Left ventricle myocardium superior (tissue), 1 donor: ENCODE measurements around the gene SIDT2. TPM values are rescaled to one million over a fixed set of nuclear protein-coding genes. Genes with fewer than 3 reads are reported as not detected.
A peak's percentile ranks its signal among the peaks of the same experiment; 100 is the strongest.

Experiments
- ATAC-seq: fragments of 200-7000 bp; cut with Tn5 transposase; one replicate; pipeline ENCODE4 v1.9.1; 2020; ENCODE audit warnings: mild to moderate bottlenecking, moderate library complexity
- DNase-seq: peaks from one replicate; pipeline ENCODE4 v3.0.0-alpha.2; 2020
- intact Hi-C: fragments of 100-400 bp; cut with micrococcal nuclease; formaldehyde crosslinking; loops from one replicate; pipeline ENCODE4 v1.11.0; 2022
- total RNA-seq: library from RNA; stranded (reverse); fragmentation: NEBNext Ultra II Directional; extraction: Animal tissue kit (Norgen Biotek cat#: 25700); gene quantifications from one replicate; pipeline ENCODE4 v1.2.1, GENCODE V29; 2021
- donor health status: DM: no; HTN: yes; CAD: no; lungs with severe emphysema.

Gene SIDT2
- total RNA-seq, 1 donor from 2014 or later: 20.4 TPM

GRCh38 chr11:117187007-117187406 is 8.5 kb downstream of the SIDT2 start:
- intact Hi-C loops: no loop called here
- no peak for ATAC-seq
- DNase-seq: no peak

- no peak for ATAC-seq
- no peak for DNase-seq
- intact Hi-C loops: no loop called here
Observed at GRCh38 chr11:117187428-117187798, 8.9 kb downstream of the SIDT2 start.

DNA sequence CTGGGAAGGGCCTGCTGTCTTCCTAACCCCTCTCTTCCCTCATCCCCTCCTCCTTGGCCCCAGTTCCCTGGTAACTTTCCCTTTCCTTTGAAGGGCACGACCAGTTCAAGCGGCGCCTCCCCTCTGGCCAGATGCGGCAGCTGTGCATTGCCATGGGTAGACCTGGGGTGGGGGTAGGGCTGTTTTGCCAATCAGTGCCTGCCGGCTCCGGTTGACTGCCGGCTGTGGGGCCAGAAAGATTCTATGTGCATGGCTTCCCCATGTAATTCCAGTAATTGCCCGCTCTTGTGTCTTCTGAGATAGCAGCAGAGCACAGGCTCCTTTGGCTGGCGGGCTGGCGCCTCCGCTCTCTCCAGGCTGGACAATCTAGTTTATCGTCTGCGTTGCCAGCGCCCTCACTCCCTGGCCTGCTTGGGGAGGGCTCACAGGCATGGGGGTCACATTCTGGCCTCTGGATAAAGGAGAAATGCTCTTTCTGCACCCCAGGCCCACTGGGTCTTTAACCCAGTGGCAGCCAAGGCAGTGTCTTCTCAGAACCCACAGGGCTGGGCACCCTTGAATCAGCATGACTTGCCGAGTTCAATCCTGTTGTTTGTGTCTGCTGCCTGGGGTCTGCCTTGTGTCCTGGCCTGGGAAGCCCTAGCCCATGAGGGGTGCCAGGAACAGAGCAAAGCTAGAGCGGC is 9.4 kb downstream of the SIDT2 start:
- DNase-seq (no peak), ATAC-seq (no peak)

DNA sequence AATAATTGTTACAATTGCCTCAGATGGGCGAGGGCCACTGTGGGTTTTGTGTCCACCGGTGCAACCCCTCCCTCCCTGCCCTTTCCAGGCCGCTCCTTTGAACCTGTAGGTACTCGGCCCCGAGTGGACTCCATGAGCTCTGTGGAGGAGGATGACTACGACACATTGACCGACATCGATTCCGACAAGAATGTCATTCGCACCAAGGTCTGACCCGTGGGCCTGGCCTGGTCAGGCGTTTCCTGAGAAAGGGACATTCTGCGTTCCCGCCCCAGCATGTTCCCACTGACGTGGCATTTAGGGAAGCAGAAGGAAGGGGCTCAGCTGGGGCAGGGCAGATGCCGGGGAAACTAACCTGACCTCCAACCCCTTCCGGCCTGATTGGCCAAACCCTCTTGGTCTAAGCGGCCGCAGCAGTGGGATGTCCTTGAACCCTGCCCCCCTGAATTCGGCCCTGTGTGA is 10.1 kb downstream of the SIDT2 start:
- ATAC-seq (peak; percentile 47), DNase-seq (peak; percentile 46)
- intact Hi-C loops: no loop called here

More for the DNA sequence above, 9.4 kb downstream of the SIDT2 start:
- intact Hi-C loops: no loop called here

DNA sequence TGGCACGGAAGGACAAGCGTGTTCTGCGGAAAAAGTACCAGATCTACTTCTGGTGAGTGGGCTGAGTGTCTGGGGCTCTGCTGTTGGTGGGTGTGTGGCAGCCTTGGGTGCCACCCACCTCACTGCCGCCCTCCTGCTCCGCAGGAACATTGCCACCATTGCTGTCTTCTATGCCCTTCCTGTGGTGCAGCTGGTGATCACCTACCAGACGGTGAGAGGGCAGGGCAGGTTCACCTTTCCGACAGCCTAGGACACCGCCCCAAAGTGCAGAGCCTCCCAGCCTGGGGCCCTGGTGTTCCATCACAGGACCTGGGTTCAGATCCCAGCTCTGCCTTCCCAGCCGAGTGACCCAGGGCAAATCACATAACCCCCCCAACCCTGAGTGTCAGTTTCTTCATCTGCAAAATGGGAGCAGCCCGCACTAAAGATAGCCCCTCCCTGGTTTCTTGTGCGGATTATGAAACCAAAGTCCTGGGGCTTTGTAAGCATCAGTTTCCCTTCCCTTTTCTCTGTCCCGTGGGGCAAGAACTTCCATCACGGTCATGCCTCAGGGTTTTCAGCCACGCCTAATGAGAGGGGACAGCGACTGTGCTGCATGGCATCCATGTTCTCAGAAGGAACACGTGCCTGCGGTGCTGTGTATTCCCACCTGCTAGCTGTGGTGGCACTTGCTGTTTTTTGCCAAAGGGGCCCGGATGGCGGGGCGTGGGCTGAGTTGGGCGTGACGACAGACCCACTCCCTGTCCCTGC is 10.8 kb downstream of the SIDT2 start:
- ATAC-seq (peak; percentile 44), DNase-seq (peak; percentile 44)
- intact Hi-C loops: no loop called here

GRCh38 chr11:117189941-117190544 is 11.5 kb downstream of the SIDT2 start:
- no peak for ATAC-seq
- intact Hi-C loops: no loop called here
- no peak for DNase-seq

- no peak for DNase-seq
- intact Hi-C loops: no loop called here
- ATAC-seq: no peak
Observed at GRCh38 chr11:117191680-117192400, 13.3 kb downstream of the SIDT2 start.

DNA sequence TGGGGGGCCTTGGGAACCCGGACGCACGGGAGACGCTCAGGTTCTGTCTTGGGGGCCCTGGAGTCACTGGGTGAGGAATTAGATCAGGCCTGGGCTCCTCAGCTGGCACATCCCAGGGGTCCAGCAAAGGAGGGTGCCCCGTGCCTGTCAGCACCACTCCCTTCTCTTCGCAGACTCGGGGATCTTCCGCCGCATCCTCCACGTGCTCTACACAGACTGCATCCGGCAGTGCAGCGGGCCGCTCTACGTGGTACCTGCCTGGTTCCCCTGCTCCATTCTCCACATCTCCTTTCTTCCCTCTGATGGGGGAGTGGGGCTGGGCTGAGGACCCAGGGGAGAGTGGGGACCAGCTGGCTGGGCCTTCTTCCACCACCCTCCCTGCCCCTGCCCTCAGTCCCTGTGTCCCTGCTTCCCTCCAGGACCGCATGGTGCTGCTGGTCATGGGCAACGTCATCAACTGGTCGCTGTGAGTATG is 13.9 kb downstream of the SIDT2 start:
- no peak for ATAC-seq
- intact Hi-C loops: no loop called here
- DNase-seq: no peak

GRCh38 chr11:117193130-117194020 is 14.8 kb downstream of the SIDT2 start:
- DNase-seq: no peak
- no peak for ATAC-seq
- intact Hi-C loops: no loop called here

DNA sequence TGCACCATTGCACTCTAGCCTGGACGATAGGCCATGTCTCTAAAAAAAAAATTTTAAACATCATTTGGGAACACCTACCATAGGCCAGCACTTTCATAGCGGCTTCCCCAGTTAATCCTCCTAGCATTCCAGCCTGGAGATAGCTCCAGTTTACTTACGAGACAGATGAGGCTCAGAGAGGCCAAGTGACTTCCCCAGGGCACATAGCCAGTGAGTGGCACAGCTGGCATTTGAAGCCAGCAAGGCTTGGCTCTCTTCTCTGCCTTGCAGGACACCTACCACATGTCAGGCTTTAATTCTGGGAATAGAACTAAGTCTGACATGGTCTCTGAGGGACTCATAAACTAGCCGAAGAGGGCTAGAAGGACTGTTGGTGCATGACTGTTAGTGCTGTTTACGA is 15.7 kb downstream of the SIDT2 start:
- DNase-seq: no peak
- intact Hi-C loops: no loop called here
- ATAC-seq: no peak

- intact Hi-C loops: no loop called here
- ATAC-seq (no peak), DNase-seq (no peak)
Observed at GRCh38 chr11:117195258-117195657, 16.7 kb downstream of the SIDT2 start.

DNA sequence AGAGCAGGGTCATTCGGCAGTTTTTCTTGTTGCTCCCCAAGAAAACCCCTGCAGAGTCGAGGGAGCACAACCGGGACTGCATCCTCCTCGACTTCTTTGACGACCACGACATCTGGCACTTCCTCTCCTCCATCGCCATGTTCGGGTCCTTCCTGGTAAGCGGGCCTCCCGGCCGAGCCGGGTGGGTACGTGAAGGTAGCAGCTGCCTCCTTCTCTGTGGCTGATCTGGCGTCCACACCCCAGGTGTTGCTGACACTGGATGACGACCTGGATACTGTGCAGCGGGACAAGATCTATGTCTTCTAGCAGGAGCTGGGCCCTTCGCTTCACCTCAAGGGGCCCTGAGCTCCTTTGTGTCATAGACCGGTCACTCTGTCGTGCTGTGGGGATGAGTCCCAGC is 17.2 kb downstream of the SIDT2 start:
- DNase-seq (no peak), ATAC-seq (no peak)
- intact Hi-C loops: no loop called here

GRCh38 chr11:117197006-117197405 is 18.5 kb downstream of the SIDT2 start:
- intact Hi-C loops: no loop called here
- DNase-seq: no peak

DNA sequence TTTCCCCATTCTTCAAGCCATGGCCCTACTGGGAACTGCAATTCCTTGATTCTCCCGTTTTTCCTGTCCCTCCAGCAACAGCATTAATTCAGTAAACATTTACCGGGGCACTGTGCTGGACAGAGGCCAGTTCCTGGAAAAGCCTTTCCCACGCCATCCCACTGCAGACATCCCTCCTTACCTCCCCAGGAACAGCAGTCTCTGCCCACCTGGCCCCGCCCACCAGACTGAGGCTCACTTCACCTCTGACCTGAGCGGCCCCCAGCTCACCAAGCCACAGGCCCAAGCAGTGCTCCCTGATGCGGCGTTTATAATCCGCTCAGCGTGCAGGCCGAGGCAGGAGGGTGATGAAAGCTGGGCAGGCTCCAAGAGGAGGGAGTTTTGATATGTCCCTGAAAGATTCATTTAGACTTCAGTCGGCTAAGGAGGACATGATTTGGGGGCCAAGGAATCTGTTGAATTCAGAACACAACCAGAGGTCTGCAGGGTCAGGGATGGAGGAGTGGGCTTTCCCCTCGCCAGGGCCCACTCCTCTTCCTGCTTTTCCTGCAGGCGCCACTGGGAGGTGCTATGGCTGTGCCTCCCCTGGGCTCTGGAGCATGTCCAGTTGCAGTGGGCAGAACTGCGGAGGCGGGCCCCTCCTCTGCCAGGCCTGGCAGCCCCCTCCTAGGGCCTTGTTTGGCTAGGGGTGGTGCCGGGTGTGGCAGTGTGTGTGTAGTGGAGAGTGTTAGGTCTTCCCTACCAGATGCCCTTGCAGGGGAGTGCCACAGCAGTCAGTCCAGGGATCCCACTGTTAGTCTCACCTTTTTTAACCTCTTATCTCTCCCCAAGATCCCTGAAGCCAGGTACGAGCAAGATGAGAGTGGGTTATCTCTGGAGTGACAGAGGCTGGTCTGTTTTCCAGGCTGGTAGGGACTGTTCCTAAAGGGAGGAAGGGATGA is 19.2 kb downstream of the SIDT2 start:
- peak; percentile 38 for DNase-seq
- intact Hi-C loops: no loop called here
- ATAC-seq: no peak

More at GRCh38 chr11:117197006-117197405, 18.5 kb downstream of the SIDT2 start:
- ATAC-seq: no peak

DNA sequence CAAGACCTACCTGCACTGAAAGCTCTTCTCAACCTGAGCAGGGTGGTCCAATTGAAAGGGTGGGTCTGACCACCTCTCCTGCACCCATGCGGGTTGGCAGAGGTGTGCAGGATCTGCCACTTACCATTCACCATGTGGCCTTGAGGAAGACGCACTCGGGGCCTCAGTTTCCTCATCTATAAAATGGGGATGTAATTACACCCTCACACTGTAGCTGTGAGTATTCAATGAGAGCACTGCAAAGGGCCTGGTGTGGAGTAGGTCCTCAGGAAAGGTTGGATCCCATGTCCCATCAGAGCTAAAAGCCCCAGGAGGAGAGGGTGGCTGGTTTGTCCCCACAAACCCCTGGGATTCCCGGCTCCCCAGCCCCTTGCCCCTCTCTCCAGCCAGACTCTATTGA is 20.1 kb downstream of the SIDT2 start:
- intact Hi-C loops: no loop called here
- ATAC-seq (no peak), DNase-seq (no peak)

- intact Hi-C loops: no loop called here
- DNase-seq (peak; percentile 84), ATAC-seq (peak; percentile 78)
Observed at GRCh38 chr11:117199053-117199915, 20.7 kb downstream of the SIDT2 start, which contains the start of gene TAGLN. Gene TAGLN, plus strand, starts transcription at chr11:117199370. Its CDS starts 3,644 bp downstream, at chr11:117203014.
